SU-DHL-6 (cell line): ENCODE measurements around the gene MAP7.

ENCODE experiments used
- EZH2phosphoT487 ChIP-seq: fragments of 200-600 bp; sonication (generic), shearing (Covaris generic); conservative IDR thresholded peaks from 2 replicates; pipeline ENCODE4 v1.6.1; 2018; ENCODE audit warnings: mild to moderate bottlenecking, antibody characterized with exemption, low read length, moderate library complexity, mixed read lengths
- TF ChIP-seq, protein P1 (sequence below): fragments of 200-600 bp; sonication (generic); IDR thresholded peaks from one replicate; pipeline ENCODE4 v1.5.1; 2017; ENCODE audit warnings: antibody characterized with exemption, mild to moderate bottlenecking, low read length, moderate library complexity; ENCODE audit not compliant: insufficient read depth, poor library complexity, severe bottlenecking

DNA sequence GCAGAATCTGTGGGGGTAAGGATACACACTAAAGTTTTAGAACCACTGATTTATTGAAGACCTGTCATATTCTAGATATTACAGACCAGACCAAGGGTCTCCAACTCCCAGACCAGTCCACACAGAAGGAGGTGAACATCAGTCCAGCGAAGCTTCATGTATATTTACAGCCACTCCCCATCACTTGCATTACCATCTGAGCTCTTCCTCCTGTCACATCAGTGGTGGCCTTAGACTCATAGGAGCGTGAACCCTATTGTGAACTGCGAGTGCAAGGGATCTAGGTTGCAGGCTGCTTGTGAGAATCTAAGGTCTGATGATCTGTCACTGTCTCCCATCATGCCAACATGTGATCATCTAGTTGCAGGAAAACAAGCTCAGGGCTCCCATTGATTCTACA, 255.6 kb downstream of the MAP7 start:
- no peak for TF ChIP-seq EZH2phosphoT487
- TF ChIP-seq, protein P1, sequence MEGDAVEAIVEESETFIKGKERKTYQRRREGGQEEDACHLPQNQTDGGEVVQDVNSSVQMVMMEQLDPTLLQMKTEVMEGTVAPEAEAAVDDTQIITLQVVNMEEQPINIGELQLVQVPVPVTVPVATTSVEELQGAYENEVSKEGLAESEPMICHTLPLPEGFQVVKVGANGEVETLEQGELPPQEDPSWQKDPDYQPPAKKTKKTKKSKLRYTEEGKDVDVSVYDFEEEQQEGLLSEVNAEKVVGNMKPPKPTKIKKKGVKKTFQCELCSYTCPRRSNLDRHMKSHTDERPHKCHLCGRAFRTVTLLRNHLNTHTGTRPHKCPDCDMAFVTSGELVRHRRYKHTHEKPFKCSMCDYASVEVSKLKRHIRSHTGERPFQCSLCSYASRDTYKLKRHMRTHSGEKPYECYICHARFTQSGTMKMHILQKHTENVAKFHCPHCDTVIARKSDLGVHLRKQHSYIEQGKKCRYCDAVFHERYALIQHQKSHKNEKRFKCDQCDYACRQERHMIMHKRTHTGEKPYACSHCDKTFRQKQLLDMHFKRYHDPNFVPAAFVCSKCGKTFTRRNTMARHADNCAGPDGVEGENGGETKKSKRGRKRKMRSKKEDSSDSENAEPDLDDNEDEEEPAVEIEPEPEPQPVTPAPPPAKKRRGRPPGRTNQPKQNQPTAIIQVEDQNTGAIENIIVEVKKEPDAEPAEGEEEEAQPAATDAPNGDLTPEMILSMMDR = no peak
